Breast epithelium (tissue), 3 donors: Measurements from ENCODE around the gene CRCP.

Source experiments
- POLR2A ChIP-seq: fragments of 450-650 bp; IDR thresholded peaks from one replicate; pipeline ENCODE4 v1.6.1; 2016; ENCODE audit warnings: antibody characterized with exemption, mild to moderate bottlenecking, moderate library complexity
- TF ChIP-seq, protein P1 (sequence below), 3 donors: fragments of 450-650 bp; IDR thresholded peaks; one replicate each; pipeline ENCODE4 v1.5.1; 2016 to 2017; ENCODE audit warnings: antibody characterized with exemption in 3 of 3, mild to moderate bottlenecking in 3 of 3, moderate library complexity in 3 of 3

DNA sequence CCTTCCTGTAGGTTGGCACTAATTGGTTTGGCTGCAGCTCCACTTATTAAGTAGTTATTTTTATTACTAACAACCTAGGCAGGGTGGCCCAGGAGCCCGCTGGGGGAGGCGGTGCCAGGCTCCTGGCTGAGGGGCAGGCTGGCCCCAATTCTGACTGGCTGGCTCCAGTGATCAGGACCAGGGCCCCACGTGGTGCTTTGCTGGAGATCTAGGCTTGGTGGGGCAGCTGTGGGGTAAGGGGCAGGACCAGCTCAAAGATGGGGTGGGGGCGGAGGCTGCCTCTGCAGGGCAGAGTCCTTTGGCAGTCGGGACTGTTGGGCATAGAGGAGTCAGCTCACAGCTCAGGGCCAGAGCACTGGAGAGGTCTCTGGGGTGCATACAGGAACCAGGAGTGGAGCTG, 36.6 kb upstream of the CRCP start:
- TF ChIP-seq, protein P1, sequence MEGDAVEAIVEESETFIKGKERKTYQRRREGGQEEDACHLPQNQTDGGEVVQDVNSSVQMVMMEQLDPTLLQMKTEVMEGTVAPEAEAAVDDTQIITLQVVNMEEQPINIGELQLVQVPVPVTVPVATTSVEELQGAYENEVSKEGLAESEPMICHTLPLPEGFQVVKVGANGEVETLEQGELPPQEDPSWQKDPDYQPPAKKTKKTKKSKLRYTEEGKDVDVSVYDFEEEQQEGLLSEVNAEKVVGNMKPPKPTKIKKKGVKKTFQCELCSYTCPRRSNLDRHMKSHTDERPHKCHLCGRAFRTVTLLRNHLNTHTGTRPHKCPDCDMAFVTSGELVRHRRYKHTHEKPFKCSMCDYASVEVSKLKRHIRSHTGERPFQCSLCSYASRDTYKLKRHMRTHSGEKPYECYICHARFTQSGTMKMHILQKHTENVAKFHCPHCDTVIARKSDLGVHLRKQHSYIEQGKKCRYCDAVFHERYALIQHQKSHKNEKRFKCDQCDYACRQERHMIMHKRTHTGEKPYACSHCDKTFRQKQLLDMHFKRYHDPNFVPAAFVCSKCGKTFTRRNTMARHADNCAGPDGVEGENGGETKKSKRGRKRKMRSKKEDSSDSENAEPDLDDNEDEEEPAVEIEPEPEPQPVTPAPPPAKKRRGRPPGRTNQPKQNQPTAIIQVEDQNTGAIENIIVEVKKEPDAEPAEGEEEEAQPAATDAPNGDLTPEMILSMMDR (IDR thresholded peaks at IDR 0.05), result no peak
- TF ChIP-seq POLR2A, result no peak
